OCI-M2 (cell line): ENCODE measurements around the gene CAT.
A peak's percentile ranks its signal among the peaks of the same experiment; 100 is the strongest.

ENCODE experiments used
- DNase-seq: peaks from one replicate; lab custom pipeline; 2025; ENCODE audit not compliant: unreplicated experiment; lab: John Stamatoyannopoulos, UW

Gene CAT

DNA sequence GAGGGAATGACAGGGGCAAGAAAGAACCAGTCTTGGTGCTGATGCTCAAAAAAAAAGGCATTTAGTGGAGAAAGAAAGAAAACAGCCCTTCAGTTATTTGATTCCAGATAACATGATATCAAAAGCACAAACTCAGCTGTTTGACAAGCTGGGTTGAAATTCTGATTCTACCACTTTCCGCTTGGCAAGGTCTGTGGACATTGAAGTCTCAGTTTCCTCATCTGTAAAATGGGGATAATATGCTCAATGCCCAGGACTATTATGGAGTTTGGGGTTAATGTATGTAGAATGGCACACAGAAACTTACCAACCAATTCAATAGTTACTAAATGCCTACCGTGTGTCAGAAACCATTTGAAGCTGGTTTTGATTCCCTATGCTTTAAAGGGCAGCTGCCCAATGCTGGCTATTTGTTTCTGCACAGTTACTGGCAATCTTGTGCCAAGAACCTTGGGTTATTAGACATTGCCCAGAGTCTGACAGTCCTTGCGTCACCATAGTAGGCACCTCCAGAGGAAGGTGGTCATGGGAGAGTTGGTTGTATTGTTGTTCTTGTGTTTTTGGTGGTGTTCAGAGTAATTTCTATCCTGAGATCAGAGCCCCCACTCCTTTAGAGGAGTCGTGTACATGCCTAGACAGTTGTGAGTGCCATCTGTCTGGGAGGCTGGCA is 55.3 kb downstream of the CAT start:
- no peak for DNase-seq

DNA sequence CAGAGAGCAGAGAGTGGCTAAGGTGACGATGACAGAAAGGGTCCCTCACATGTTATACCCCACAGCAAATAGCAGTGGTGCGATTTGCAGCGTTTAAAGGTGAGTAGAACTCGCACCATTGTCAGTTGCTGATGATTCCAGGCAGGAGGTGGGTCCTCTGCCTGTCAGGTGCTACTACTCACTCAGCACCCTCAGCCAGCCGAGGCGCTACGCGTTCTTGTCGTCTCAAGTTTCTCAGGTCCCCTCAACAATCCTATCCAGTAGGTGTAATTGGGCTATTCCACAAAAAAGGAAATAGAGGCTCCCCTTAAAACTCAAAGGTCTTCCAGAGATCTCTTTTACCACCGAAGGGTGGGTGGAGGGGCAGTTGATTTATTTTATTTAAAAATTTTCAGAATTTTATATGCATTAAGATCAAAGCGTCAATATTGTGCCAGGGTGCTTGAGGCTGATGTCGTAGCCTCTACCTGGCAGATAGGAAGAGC is 56.5 kb downstream of the CAT start:
- no peak for DNase-seq

DNA sequence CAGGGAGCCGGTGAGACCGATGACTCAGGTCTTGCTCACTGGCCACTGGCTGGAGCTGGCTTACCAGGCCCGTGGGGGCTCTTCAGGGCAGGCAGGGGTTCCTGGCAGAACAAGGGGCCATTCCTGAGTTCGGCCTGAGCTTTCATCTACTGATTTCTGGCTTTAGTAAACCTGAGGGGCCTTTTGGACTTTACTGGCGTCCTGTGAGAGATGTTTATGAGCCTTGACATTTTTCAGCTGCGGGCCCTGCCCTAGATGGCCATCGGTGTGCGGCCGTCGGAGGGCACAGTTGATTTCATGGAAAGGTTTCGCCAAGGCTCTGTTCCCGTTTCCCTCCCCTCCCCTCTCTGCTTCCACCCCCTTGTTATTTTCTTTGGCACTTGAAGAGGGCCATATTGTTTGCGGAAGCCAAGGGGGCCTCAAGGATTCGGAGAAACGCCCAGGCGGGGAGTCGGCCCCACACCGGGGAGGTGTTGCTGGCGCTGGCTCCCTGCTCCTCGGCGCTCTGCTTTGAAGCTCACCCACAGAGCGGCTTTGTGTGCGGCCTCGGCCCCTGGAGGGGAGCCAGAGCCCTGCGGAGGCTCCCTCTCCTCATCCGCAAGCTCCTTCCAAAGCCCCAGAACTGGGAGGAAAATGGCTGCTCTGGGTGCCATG is 57.1 kb downstream of the CAT start:
- no peak for DNase-seq

DNA sequence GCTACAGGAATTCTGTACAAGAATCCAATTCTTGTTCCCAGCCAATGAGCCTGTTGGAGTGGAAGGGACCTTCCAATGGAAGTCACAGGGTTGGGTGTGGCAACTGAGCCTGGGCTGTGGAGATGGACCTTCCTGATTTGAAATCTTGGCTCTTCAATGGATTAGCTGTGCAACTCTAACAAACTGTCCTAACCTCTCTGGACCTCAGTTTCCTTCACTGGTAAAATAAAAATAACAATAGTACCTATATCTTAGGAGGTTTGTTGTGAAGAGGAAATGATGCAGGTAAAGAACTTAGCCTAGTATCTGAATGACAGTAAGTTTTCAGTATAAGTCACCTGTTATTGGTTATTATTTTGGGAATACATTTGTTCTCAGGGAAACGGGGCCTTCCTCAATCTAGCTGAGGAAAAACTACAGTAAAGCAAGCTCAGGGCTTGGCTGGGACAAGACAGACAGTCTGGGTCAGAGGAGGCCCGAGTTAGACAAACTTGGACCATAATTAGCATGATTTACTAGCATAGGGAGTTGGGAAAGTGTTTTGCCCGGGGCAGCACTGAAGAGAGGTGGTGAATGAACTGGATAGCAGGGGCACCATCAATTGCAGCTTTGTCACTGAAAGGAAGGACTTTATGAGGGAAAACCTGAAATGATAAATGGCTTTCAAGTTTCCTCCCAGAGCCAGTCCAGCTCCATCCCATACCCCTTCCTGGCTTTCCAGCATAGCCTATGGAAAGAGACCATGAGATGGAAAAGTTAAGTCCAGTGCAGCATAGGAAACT is 61.2 kb downstream of the CAT start:
- no peak for DNase-seq

DNA sequence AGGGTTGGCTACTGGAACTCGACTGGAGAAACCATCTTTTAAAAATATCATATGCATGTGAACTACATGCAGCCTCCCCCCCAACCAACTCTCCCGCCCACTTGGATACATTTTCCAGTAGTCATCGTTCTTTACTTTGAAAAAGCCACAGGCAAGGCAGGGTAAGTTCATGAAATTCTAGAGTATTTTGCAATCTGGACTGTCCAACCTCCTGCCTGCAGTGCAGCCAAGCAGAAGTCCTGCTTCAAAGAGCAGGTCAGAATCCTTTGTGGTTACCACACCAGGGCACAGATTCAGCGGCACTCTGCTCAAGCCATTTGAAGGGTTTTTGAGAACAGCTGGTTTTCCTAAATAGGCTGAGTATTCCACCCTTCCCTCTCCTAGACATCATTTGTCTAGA is 62.8 kb downstream of the CAT start:
- no peak for DNase-seq

DNA sequence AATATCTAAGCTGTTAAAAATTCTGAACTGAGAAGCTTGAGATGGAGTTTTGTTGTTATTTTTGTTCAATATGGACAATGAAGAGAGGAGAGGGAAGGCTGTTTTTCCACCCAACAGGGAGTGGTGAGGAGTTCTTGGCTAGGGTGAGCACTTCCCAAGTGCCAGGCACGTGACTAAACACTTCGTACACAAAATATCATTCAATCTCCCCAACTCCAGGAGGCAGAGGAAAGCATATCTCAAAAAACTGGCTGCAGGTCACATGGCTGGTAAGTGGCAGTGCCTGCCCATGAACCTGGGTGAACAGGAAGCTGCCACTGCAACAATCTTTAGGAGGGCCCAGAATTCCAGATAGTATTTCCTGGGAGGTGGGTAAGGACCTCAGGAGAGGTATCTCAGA is 63.2 kb downstream of the CAT start:
- no peak for DNase-seq

DNA sequence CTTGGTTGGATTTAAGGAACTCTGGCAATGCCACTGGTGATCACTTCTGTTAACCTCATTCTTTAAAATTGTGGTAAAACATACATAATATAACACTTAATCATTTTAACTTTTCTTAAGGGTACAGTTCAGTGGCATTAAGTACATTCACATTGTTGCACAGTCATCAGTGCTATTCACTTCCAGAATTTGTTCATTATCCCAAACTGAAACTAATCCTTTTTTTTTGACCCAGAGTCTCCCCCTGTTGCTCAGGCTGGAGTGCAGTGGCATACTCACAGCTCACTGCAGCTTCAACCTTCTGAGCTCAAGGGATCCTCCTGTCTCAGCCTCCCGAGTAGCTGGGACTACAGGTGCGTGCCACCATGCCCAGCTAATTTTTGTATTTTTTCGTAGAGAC is 64.2 kb downstream of the CAT start:
- DNase-seq = no peak

DNA sequence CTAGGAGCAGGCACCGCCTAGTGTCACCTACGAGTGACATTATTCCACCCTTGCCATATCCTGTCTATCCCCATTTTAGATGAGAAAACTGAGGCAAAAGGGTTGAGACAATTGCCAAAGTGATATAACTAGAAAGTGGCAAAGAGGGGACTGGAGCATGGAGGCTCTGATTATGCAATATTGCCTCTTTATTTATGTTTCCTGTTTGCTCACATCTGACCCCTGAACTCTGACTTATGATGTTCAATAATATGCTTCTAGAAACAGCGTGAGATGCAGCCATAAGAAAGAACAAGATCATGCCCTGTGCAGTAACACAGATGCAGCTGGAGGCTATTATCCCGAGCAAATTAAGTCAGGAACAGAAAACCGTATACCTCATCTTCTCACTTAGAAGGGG is 67.1 kb downstream of the CAT start:
- no peak for DNase-seq

DNA sequence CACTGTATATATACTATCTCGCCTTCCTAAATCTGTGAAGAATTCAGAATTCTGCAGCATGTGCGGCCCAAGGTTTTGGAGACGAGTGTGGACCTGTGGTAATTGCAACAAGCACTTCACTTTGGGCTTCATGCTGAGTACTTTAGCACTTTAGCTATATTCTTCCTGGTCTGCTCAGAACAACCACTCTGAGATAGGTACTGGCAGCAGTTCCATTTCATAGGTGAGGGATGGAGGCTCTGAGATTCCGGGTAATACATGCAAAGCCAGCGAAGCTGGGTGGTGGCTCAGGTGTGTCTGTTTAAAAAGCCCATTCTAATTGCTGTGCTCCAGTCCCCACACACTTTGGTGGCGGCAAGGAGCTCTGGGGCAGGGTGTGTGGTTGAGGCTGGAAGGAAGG is 68.4 kb downstream of the CAT start:
- DNase-seq = no peak

DNA sequence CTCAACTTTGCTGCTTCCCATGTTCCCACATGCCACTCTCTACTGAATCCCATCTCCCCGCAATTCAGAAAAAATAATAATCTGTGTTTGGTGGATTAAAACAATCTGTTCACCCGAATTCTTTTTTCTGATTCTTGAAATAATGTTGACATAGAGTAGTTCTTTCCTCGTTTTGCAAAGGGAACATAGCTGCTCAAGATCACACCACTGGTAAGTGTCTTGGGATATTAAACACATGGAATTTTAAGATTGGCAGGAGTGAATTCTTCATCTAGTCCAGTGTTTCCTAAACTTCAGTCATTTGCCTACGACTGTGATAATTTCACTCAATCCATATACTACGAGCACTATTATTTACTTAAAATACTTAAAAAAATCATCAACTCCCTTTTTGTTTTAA is 68.9 kb downstream of the CAT start:
- no peak for DNase-seq

DNA sequence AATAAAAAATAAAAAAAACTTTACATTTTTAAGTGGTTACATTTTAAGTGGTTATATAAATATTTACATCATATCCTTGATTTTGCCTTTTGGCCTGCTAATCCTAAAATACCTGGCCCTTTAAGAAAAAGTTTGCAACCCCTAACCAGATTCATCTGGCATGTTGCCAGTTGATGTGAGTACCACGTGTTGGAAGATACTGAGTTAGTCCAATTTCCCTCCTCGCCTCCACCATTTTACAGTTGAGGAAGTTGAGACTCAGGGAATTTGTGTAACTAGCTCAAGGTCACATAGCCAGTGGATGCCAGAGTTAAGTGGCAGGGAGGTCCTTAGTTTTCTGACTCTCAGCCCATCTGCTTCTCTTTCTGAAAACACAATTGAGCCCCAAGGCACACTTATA is 69.8 kb downstream of the CAT start:
- DNase-seq = no peak

DNA sequence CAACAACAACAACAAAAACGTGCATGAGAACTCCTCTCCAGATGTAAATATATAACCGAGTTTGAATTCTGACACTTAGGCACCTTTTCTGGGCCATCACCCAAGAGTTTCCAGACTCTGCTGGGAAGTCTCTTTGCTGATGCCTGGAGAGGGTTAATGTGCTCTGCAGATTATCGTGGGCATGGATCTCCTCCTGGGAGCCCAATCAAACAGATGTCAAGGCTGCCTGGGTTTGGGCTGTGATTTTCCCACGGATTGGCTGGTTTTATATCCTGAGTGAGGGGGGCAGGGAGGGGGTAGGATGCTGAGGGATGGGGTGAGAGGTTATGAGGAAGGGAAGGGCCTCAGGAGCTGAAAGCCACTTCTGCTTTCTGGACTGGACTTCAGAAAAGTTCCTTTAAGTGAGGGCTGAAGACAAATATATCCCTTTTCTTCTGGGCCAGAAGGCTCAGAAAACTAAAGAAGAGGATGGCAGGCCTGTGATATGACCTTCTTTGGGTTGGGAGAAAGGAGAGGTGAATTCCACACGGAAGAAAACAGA is 70.7 kb downstream of the CAT start:
- no peak for DNase-seq

DNA sequence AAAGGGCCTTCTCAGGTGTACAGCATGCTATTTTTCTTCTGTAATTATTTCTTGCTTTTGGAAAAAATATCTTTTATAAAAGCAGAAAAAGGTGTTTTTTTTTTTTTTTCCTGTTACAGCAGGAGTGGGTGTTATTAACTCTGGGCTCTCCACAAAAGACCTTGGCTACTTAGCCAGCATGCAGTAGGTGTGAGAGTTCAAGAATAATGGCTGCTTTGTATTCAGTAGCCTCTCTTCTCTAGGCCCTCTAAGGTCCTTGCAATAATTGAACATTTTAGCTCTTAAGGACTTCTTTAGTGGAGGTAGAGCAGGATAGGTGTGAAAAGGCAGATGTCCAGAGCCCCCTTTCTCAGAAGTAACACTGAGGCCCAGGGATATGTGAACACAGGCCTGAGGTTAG is 71.5 kb downstream of the CAT start:
- no peak for DNase-seq

DNA sequence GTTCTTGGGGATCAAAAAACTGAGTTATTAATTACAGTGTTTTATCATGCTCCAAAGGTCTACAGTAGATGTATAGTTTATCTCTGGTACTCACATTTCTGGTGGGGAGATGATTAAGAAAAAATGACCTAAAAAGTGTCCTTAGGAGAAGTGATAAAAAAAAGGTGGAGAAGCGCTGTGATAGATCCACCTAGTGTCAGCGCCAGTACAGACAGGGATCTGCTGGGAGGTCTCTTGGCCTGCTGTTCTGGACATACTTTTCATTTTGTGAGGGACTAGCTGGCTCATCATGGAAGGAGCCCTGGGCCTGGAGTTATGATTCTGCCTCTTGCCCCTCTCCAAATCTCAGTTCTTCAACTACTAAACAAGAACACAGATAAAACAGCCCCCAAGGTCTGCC is 71.9 kb downstream of the CAT start:
- no peak for DNase-seq

DNA sequence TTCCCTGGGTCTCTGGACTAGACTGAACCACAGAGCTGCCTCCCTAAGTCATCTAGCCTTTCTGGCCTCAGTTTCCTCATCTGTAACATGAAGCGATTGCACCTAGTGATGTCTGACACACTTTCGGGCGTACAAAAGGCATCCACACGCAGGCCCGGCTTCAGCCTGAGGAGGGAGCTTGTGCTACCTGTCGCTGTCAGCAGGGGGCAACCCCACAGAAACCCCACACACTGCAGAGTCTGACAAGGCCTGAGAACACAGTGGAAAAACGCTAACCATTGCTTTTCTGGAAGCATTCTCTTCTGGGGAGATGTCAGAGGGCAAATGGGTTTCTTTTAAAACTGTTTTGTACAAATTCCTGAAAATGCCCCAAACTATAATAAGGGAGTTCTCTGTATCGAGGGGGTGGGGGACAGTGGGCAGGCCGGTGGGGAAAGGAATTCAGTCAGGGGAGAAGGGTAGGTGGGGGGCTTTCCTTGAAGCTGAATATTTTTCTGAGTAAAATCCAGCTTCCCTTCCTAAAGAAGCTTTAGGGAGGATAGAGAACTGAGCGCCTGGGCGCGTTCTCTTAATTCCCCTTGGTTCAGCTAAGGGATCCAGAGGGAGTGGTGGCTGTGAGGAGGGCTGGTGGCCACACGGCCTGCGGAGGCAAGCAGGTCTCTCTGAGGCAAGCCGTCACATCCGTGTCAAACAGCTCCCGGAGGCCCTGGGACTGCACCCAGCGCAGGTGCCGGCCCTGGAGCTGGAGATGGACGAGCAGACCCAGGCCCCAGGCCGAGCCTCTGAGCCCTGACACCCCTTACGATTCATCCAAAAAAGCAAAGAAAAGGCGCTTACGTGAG is 74.3 kb downstream of the CAT start:
- peak; percentile 1 for DNase-seq

DNA sequence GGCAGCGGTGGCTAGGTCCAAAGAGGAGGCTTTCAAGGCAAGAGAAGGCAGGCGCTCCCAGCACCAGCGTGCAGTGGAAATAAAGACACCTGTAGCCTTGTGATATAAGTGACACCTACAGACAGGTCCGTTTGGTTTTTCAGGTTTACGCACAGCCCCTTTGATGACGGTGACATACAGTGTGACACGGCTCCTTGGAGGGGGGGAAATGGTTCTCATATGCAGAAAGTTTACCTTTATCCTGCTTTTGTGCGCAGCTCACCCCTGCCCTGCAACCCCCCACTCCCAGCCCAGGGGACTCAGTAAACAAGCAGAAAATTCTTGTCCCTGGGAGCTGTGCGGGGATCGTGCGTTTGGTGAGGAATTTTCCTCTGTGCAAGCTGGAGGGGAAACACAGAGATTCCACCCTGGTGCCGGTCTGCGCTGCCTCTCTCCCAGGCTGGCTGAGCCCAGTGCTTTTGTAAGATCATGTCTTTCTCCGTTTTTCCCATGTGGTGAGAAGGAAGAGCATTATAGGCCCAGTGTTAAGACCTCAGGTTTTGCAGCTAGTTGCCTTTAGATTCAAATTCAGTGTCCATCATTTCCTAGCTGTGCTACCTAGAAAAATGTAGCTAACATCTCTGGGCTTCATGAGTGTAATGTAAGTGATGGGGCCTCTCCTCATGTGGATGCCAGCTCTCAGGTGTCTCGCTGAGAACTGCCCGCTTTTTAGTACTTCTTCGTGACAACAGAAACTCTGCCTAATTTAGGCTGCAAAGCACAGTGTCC is 75.1 kb downstream of the CAT start, which contains the start of gene ELF5:
Gene ELF5 (minus strand): TSS at position 113 of the 768 bp plus-strand sequence. CDS start 8,045 bp downstream, outside the sequence.
- DNase-seq = no peak

DNA sequence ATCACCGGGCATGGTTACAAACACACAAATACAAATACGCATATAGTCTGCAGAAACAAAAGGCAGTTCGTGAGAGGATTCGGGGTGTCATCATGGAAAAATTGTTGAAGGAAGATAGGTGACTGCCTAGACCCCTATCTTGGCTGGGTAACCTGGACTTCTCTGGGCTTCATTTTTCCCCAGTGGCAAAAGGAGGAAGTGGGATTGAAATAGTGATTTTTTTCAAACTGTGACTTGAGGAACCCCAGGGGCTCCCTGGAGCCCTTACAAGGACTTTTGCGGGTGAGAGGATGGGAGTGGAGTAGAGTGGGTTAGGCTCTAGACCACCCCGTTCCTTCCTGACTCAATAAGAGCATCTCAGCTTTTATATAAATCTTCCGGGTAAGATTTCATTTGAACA is 75.9 kb downstream of the CAT start:
- no peak for DNase-seq

DNA sequence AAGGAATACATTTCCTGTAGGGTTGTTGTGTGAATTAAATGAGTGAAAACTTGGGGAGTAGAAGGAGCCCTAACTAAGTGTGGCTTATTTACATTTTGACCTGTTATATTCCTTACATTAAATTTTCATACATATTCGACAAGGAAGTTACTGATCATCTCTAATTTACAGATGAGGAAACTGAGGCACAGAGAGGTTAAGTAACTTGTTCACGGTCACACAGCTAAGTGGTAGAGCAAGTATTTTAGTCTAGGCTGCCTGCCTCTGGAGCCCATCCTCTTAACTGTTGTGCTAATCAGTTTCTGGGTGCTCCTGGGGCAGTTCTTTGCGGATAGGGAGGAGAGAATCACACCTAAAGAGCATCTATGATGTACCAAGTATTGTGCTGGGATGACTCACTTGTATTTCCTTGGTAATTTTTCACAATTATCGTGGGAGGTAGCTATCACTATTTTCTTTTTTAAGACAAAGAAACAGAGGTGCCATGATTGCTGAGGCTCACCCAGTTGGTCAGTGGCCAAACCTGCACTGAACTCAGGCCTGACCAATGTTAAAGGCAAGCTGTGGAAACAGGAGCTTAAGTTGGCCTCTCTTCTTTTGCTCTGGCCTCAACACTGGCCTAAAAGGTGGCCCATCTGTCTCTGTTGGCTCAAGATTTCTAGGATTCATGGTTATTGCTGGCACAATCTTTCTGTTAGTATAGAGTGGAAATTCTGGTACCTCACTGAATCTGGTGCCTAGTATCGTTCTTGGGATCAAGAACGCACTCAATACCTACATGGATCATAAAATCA is 77.7 kb downstream of the CAT start:
- no peak for DNase-seq

DNA sequence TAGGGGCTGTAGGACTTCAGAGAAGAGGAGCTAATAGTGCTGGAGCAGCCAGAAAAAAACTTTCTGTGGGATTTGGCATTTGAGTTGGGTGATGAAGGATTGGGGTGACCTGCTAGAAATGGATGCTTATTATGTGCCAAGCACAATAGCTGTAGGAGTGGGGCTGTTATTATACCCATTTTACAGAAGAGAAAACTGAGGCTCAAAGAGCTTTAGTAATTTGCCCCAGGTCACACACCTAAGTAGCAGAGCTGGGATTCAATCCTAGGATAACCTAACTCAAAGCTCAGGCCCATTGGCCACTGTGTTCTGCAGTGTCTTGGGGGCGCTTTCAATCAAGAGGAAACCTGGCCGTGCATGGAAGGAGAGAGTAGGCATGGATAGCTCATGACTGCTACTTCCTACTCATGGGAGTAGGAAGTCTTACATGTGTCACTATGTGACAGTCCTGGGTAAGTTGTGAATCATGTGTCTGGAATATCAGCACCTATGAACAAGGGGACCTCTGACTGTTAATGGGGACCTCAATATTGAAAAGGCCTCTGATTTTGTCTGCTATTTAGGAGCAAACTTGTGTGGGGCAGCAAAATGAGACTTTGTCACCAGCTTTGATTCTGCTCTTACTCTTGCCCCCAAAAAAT is 81.0 kb downstream of the CAT start:
- DNase-seq = no peak
